ENCODE results near the gene NAP1L5.

NAP1L5 gene

DNA sequence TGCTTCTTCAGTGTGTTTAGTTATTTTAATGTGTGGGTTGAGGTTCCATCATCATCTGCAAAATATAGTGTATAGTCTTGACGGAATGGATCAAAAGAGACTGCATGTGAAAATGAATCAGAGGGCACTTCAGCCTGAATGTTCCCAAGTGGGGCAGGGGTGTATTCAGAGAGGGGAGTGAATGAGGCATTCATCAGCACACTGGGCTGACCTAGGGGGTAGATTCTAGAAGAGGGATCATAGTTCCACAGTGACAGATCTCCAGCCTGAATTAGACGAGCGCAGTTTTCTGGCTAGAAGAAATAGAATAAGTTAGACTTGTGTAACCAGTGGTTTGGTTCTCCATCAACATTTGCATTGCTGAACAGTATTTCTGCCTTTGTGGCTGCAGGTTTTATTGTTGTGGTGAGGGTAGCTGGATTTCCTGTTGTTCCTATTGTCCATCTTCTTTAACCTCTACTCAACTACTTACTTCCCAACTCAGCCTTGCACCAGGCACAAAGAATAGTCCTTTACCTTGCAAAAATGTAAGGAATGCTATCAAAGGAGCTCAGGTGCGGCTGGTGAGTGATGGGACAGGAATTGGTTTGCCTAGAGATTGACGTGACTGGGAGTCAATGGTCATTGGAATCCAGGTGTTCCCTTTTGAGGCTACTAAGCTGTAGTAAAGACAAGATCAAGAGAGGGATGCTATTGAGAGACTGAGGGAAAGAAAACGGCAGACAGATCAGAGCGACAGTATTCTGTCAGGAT, 50.9 kb downstream of the NAP1L5 start (continued):
- TF ChIP-seq ARNTL (CRISPR knock-in tag; IDR thresholded peaks at IDR 0.05; ENCODE audit: borderline replicate concordance, low read depth): no peak
- no peak for TF ChIP-seq BACH2 (CRISPR knock-in tag; IDR thresholded peaks at IDR 0.05; ENCODE audit: borderline replicate concordance)
- no peak for TF ChIP-seq ZNF8 (CRISPR knock-in tag; IDR thresholded peaks at IDR 0.05)
- TF ChIP-seq ZNF70 (CRISPR knock-in tag; IDR thresholded peaks at IDR 0.05): no peak
- TF ChIP-seq ZFP30 (CRISPR knock-in tag; IDR thresholded peaks at IDR 0.05): no peak
- TF ChIP-seq CSDC2 (CRISPR knock-in tag; IDR thresholded peaks at IDR 0.05): no peak
- TF ChIP-seq TCF4 (CRISPR knock-in tag; IDR thresholded peaks at IDR 0.05; ENCODE audit: borderline replicate concordance): no peak

DNA sequence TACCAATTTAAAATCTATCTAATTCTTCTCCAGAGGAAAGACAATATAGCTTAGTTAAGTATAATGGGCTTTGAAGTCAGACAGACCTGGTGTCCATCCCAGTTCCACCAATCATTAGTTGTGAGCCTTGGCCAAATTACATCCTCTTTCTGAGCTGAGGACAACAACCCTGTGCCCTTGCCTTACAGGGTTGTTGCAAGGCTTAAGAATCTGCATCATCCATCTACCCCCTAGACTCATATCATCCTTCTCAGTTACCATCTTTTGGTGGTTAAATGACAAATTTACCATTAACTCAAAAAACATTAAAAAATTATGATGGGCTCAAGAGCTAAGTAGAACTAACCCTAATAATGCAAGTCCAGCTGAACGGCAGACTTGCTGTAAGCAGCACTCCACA, 51.6 kb downstream of the NAP1L5 start:
- no peak for ATAC-seq
- TF ChIP-seq CSRNP3 (CRISPR knock-in tag; IDR thresholded peaks at IDR 0.05) (no peak), ZNF8 (CRISPR knock-in tag; IDR thresholded peaks at IDR 0.05) (no peak), CSDC2 (CRISPR knock-in tag; IDR thresholded peaks at IDR 0.05) (no peak), ZNF565 (CRISPR knock-in tag; conservative IDR thresholded peaks at IDR 0.05; ENCODE audit: low read depth) (no peak), ISL1 (CRISPR knock-in tag; IDR thresholded peaks at IDR 0.05) (no peak), ZC3H10 (CRISPR knock-in tag; IDR thresholded peaks at IDR 0.05) (no peak), TOX (CRISPR knock-in tag; IDR thresholded peaks at IDR 0.05; ENCODE audit: borderline replicate concordance) (no peak)
- TF ChIP-seq, protein P1, sequence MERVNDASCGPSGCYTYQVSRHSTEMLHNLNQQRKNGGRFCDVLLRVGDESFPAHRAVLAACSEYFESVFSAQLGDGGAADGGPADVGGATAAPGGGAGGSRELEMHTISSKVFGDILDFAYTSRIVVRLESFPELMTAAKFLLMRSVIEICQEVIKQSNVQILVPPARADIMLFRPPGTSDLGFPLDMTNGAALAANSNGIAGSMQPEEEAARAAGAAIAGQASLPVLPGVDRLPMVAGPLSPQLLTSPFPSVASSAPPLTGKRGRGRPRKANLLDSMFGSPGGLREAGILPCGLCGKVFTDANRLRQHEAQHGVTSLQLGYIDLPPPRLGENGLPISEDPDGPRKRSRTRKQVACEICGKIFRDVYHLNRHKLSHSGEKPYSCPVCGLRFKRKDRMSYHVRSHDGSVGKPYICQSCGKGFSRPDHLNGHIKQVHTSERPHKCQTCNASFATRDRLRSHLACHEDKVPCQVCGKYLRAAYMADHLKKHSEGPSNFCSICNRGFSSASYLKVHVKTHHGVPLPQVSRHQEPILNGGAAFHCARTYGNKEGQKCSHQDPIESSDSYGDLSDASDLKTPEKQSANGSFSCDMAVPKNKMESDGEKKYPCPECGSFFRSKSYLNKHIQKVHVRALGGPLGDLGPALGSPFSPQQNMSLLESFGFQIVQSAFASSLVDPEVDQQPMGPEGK (CRISPR knock-in tag; IDR thresholded peaks at IDR 0.05; ENCODE audit: borderline replicate concordance): no peak
